CD14-positive monocyte (primary cell): ENCODE results near the gene CLEC1B. TPM values are rescaled to one million over a fixed set of nuclear protein-coding genes. Genes with fewer than 3 reads are reported as not detected.
A peak's percentile ranks its signal among the peaks of the same experiment; 100 is the strongest.

Source experiments
- DNase-seq, 3 donors: peaks; one replicate each; pipeline ENCODE4 v3.0.0-alpha.2; 2011 to 2022
- H2AFZ ChIP-seq: 2 replicates; pipeline ENCODE4 v1.6.0; 2012; ENCODE audit warnings: mild to moderate bottlenecking, low read depth, low read length, inconsistent platforms; ENCODE audit not compliant: insufficient read depth, poor library complexity, severe bottlenecking
- H3K27ac ChIP-seq, 2 donors: 1 replicate in 1 of 2; 2 replicates in 1 of 2; pipeline ENCODE4 v1.5.1; 2012 to 2013; ENCODE audit warnings: low read length in 2 of 2, control low read depth in 1 of 2, inconsistent platforms in 1 of 2, low read depth in 1 of 2, mild to moderate bottlenecking in 1 of 2
- H3K27me3 ChIP-seq, 2 donors: one replicate each; pipeline versions ENCODE4 v1.6.0 to v1.6.1; 2011 to 2013; ENCODE audit warnings: low read length in 2 of 2; ENCODE audit not compliant: control insufficient read depth in 2 of 2, insufficient read depth in 2 of 2
- H3K36me3 ChIP-seq, 2 donors: replicated peaks in 1 of 2; 1 replicate in 1 of 2; 2 replicates in 1 of 2; pipeline versions ENCODE4 v1.5.1 to v1.6.1; 2012 to 2013; ENCODE audit warnings: low read length in 2 of 2, control low read depth in 1 of 2, inconsistent platforms in 1 of 2, mild to moderate bottlenecking in 1 of 2; ENCODE audit not compliant: insufficient read depth in 2 of 2, control insufficient read depth in 1 of 2
- H3K4me1 ChIP-seq, 2 donors: 1 replicate in 1 of 2; 2 replicates in 1 of 2; pipeline versions ENCODE4 v1.5.1 to v1.6.1; 2012 to 2013; ENCODE audit warnings: low read length in 2 of 2, control low read depth in 1 of 2, inconsistent platforms in 1 of 2, mild to moderate bottlenecking in 1 of 2, moderate library complexity in 1 of 2; ENCODE audit not compliant: insufficient read depth in 2 of 2, control insufficient read depth in 1 of 2
- H3K4me2 ChIP-seq: replicated peaks from 2 replicates; pipeline ENCODE3; 2012; ENCODE audit warnings: low read length, moderate library complexity, mild to moderate bottlenecking; ENCODE audit not compliant: poor library complexity, severe bottlenecking; ENCODE audit errors: extremely low read depth
- H3K4me3 ChIP-seq, 3 experiments: fragments of 200-600 bp in 1 of 3; sonication (generic) in 1 of 3; replicated peaks in 1 of 3; 1 replicate in 2 of 3; 2 replicates in 1 of 3; pipeline ENCODE4 v1.5.1; 2011 to 2013; ENCODE audit warnings: low read length in 3 of 3, mild to moderate bottlenecking in 3 of 3, control low read depth in 2 of 3, low read depth in 2 of 3, inconsistent platforms in 1 of 3, moderate library complexity in 1 of 3
- H3K79me2 ChIP-seq: 2 replicates; pipeline ENCODE4 v1.6.0; 2012; ENCODE audit warnings: mild to moderate bottlenecking, control low read depth, inconsistent platforms, low read length, moderate library complexity; ENCODE audit not compliant: insufficient read depth
- H3K9ac ChIP-seq: 2 replicates; pipeline ENCODE4 v1.6.0; 2017; ENCODE audit warnings: low read length, mild to moderate bottlenecking; ENCODE audit not compliant: insufficient read depth, poor library complexity, severe bottlenecking
- H3K9me3 ChIP-seq, 2 donors: replicated peaks in 1 of 2; 1 replicate in 1 of 2; 2 replicates in 1 of 2; pipeline versions ENCODE4 v1.5.1 to v1.6.1; 2012 to 2013; ENCODE audit warnings: low read length in 2 of 2, control low read depth in 1 of 2; ENCODE audit not compliant: control insufficient read depth in 1 of 2, insufficient read depth in 1 of 2
- H4K20me1 ChIP-seq: 2 replicates; pipeline ENCODE4 v1.6.0; 2012; ENCODE audit warnings: mild to moderate bottlenecking, low read length, control low read depth, moderate library complexity; ENCODE audit not compliant: insufficient read depth
- H3K27ac Mint-ChIP-seq, 7 donors: one replicate each; pipeline ENCODE4 v1.8.0; 2020; ENCODE audit warnings: mild to moderate bottlenecking in 7 of 7, mixed read lengths in 7 of 7, moderate library complexity in 6 of 7, inconsistent platforms in 2 of 7
- H3K27me3 Mint-ChIP-seq, 3 donors: one replicate each; pipeline ENCODE4 v1.8.0; 2021 to 2022; ENCODE audit warnings: low read depth in 3 of 3, mild to moderate bottlenecking in 3 of 3, mixed read lengths in 3 of 3, moderate library complexity in 3 of 3, inconsistent platforms in 1 of 3
- H3K36me3 Mint-ChIP-seq, 2 donors: one replicate each; pipeline ENCODE4 v1.8.0; 2020; ENCODE audit warnings: mixed read lengths in 2 of 2, inconsistent platforms in 1 of 2, mild to moderate bottlenecking in 1 of 2
- H3K4me1 Mint-ChIP-seq: one replicate; pipeline ENCODE4 v1.8.0; 2020; ENCODE audit warnings: mild to moderate bottlenecking, mixed read lengths
- H3K4me3 Mint-ChIP-seq, 2 donors: one replicate each; pipeline ENCODE4 v1.8.0; 2020; ENCODE audit warnings: mild to moderate bottlenecking in 2 of 2, mixed read lengths in 2 of 2, moderate library complexity in 1 of 2
- H3K9me3 Mint-ChIP-seq, 7 donors: one replicate each; pipeline ENCODE4 v1.8.0; 2020 to 2022; ENCODE audit warnings: mixed read lengths in 7 of 7, mild to moderate bottlenecking in 6 of 7, moderate library complexity in 6 of 7, inconsistent platforms in 2 of 7
- WGBS: methylation state at CpG from one replicate; pipeline ENCODE4 v1.1.5; 2013; ENCODE audit warnings: missing lambda C conversion rate; ENCODE audit not compliant: insufficient coverage; 5-methylcytosine and 5-hydroxymethylcytosine counted together
- intact Hi-C, 2 donors: fragments of 100-400 bp; cut with micrococcal nuclease; formaldehyde crosslinking; loops; one replicate each; pipeline versions ENCODE4 v1.15.0 to v1.15.1; 2023
- polyA plus RNA-seq, 3 donors: library from polyadenylated mRNA; depleted of rRNA in 1 of 3; unstranded in 2 of 3; stranded (reverse) in 1 of 3; fragments of 300-500 nt in 2 of 3; fragments of >200 nt in 1 of 3; fragmentation: Illumina TruSeq in 2 of 3; gene quantifications; 1 replicate in 2 of 3; 2 replicates in 1 of 3; pipeline ENCODE4 v1.2.3, GENCODE V29; 2012 to 2021
- TF ChIP-seq, protein P1 (sequence below): fragments of 200-600 bp; IDR thresholded peaks from one replicate; pipeline ENCODE4 v1.8.0; 2022; ENCODE audit warnings: antibody characterized with exemption, mild to moderate bottlenecking

Gene CLEC1B
- polyA plus RNA-seq, 3 donors: 3.5 to 3.9 TPM; not detected in 1

DNA sequence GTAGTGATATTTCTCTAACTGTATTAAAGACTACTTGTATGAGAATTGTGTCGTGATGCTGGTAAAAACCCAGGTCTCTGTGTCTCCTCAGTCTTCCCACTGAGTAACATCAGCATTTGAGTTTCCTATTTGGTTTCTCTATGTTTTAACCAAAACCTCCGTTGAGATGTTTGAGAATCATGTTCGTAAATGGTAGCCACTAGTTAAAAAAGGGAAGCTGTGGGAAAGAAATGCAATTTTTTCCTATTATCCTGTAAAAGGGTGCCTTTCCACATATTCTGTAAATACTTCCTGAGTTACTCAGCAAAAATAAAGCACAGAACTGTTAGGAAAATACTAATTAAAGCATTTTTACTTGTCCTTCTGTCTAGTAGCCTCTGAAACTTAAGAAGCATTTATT, 7.0 kb downstream of the CLEC1B start:
- H3K27ac Mint-ChIP-seq: peak overlapping the region in 6 of 7 donors; percentile 34 to 86 (median 74)
- H3K27ac ChIP-seq: peak overlapping the region in 1 of 2 donors; percentile 27
- peak in 2 of 3 donors; percentile 8 to 46 for DNase-seq
- peaks cover 7 to 23% (median 15%) of the 10 kb centered on the region in 7 donors for H3K9me3 Mint-ChIP-seq
- H3K4me1 ChIP-seq: peaks cover 12 to 18% of the 10 kb centered on the region in 2 donors
- peaks cover 31% of the 10 kb centered on the region for H3K4me1 Mint-ChIP-seq
- peaks cover 21 to 36% of the 10 kb centered on the region in 2 donors for H3K36me3 Mint-ChIP-seq
- no peaks in the 10 kb centered on the region for H3K27me3 ChIP-seq
- peak overlapping the region in 1 of 3 experiments; percentile 28 for H3K4me3 ChIP-seq
- H3K4me2 ChIP-seq: peak overlapping the region; percentile 25
- intact Hi-C loops: no loop called here
- peaks cover 32% of the 10 kb centered on the region for H4K20me1 ChIP-seq
- H3K9me3 ChIP-seq: no peaks in the 10 kb centered on the region
- WGBS: no CpG with 5 or more reads among the region's 3 CpGs
- H3K9ac ChIP-seq: no peak overlapping the region
- H3K4me3 Mint-ChIP-seq: peak overlapping the region in 1 of 2 donors; percentile 50
- no peaks in the 10 kb centered on the region for H3K79me2 ChIP-seq
- no peaks in the 10 kb centered on the region for H3K27me3 Mint-ChIP-seq
- no peak overlapping the region for H2AFZ ChIP-seq
- peaks cover 4 to 13% of the 10 kb centered on the region in 2 donors for H3K36me3 ChIP-seq
- TF ChIP-seq, protein P1, sequence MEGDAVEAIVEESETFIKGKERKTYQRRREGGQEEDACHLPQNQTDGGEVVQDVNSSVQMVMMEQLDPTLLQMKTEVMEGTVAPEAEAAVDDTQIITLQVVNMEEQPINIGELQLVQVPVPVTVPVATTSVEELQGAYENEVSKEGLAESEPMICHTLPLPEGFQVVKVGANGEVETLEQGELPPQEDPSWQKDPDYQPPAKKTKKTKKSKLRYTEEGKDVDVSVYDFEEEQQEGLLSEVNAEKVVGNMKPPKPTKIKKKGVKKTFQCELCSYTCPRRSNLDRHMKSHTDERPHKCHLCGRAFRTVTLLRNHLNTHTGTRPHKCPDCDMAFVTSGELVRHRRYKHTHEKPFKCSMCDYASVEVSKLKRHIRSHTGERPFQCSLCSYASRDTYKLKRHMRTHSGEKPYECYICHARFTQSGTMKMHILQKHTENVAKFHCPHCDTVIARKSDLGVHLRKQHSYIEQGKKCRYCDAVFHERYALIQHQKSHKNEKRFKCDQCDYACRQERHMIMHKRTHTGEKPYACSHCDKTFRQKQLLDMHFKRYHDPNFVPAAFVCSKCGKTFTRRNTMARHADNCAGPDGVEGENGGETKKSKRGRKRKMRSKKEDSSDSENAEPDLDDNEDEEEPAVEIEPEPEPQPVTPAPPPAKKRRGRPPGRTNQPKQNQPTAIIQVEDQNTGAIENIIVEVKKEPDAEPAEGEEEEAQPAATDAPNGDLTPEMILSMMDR: no peak

DNA sequence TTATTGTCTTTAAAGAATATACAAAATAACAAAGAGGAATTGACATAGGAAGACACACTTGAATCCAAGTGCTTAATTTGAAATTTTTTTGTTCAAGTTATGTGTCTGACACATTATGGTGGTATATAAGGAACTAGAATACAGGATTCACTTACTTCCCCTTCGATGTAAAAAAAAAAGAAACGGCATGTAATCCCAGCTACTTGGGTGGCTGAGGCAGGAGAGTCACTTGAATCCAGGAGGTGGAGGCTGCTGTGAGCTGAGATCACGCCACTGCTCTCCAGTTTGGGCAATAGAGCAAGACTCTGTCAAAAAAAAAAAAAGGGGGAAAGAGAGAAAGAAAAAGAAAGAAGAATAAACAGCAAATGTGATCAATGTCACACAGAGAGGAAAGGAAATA, 18.8 kb downstream of the CLEC1B start:
- H3K4me2 ChIP-seq: no peak overlapping the region
- intact Hi-C loops: no loop called here
- peaks cover 99% of the 10 kb centered on the region for H4K20me1 ChIP-seq
- TF ChIP-seq, protein P1: no peak
- WGBS: no CpG with 5 or more reads among the region's 3 CpGs
- H3K36me3 ChIP-seq: peaks cover 63 to 89% of the 10 kb centered on the region in 2 donors
- DNase-seq: peak in 2 of 3 donors; percentile 27 to 69
- no peak overlapping the region for H3K4me3 ChIP-seq
- H3K27ac ChIP-seq: peak overlapping the region; percentile 32 to 67
- no peak overlapping the region for H3K9ac ChIP-seq
- H3K9me3 ChIP-seq: peaks cover 0 to 9% of the 10 kb centered on the region in 2 donors
- H3K4me1 ChIP-seq: peaks cover 46 to 61% of the 10 kb centered on the region in 2 donors
- Mint-ChIP-seq H3K4me3 (no peak overlapping the region), H3K27ac (peak overlapping the region; percentile 66 to 92 (median 80)), H3K36me3 (peaks cover 84 to 93% of the 10 kb centered on the region in 2 donors), H3K27me3 (no peaks in the 10 kb centered on the region), H3K9me3 (peaks cover 0 to 17% (median 6%) of the 10 kb centered on the region in 7 donors), H3K4me1 (peaks cover 55% of the 10 kb centered on the region)
- peaks cover 97% of the 10 kb centered on the region for H3K79me2 ChIP-seq
- H2AFZ ChIP-seq: no peak overlapping the region
- H3K27me3 ChIP-seq: no peaks in the 10 kb centered on the region
